Neural crest cell (in vitro differentiated cells): ENCODE measurements around the gene H3-3A. TPM values are rescaled to one million over a fixed set of nuclear protein-coding genes. Genes with fewer than 3 reads are reported as not detected.

Experiments used
- DNase-seq: peaks from one replicate; pipeline ENCODE4 v3.0.0; 2021; ENCODE audit warnings: low read depth, mixed read lengths, low spot score
- H3K27ac Mint-ChIP-seq: one replicate; pipeline ENCODE4 v1.8.0; 2021; ENCODE audit warnings: mild to moderate bottlenecking, mixed read lengths; ENCODE audit not compliant: unreplicated experiment
- H3K27me3 Mint-ChIP-seq: 2 replicates; pipeline ENCODE4 v1.8.0; 2021; ENCODE audit warnings: low read depth, mild to moderate bottlenecking, mixed read lengths
- H3K36me3 Mint-ChIP-seq: 2 replicates; pipeline ENCODE4 v1.8.0; 2021; ENCODE audit warnings: low read depth, mild to moderate bottlenecking, mixed read lengths
- H3K4me1 Mint-ChIP-seq: 2 replicates; pipeline ENCODE4 v1.8.0; 2021; ENCODE audit warnings: mixed read lengths
- H3K4me3 Mint-ChIP-seq: one replicate; pipeline ENCODE4 v1.8.0; 2021; ENCODE audit warnings: mild to moderate bottlenecking, mixed read lengths
- H3K9me3 Mint-ChIP-seq: 2 replicates; pipeline ENCODE4 v1.8.0; 2021; ENCODE audit warnings: mixed read lengths
- CTCF ChIP-seq: fragments of 200-600 bp; sonication (generic); conservative IDR thresholded peaks from 2 replicates; pipeline ENCODE4 v1.5.0; 2021; ENCODE audit warnings: antibody characterized with exemption, mild to moderate bottlenecking
- total RNA-seq: library from RNA; stranded (reverse); gene quantifications from 2 replicates; pipeline ENCODE4 v1.2.1, GENCODE V29; 2021

The H3-3A gene
- total RNA-seq, 1 donor from 2014 or later = 991 TPM

GRCh38 chr1:226044514-226045101 is 17.9 kb upstream of the H3-3A start:
- H3K4me3 Mint-ChIP-seq = no peak overlapping the region
- peaks cover 10% of the 10 kb centered on the region for H3K27me3 Mint-ChIP-seq
- H3K27ac Mint-ChIP-seq = no peak overlapping the region
- DNase-seq = no peak
- no peak for TF ChIP-seq CTCF
- H3K9me3 Mint-ChIP-seq = no peaks in the 10 kb centered on the region
- no peaks in the 10 kb centered on the region for H3K36me3 Mint-ChIP-seq
- peaks cover 4% of the 10 kb centered on the region for H3K4me1 Mint-ChIP-seq

- H3K9me3 Mint-ChIP-seq = no peaks in the 10 kb centered on the region
- TF ChIP-seq CTCF = no peak
- no peak for DNase-seq
- H3K4me3 Mint-ChIP-seq = no peak overlapping the region
- H3K27ac Mint-ChIP-seq = no peak overlapping the region
- peaks cover 10% of the 10 kb centered on the region for H3K27me3 Mint-ChIP-seq
- peaks cover 4% of the 10 kb centered on the region for H3K4me1 Mint-ChIP-seq
- H3K36me3 Mint-ChIP-seq = no peaks in the 10 kb centered on the region
These were observed 16.3 kb upstream of the H3-3A start for GRCh38 chr1:226046240-226046639.

DNA sequence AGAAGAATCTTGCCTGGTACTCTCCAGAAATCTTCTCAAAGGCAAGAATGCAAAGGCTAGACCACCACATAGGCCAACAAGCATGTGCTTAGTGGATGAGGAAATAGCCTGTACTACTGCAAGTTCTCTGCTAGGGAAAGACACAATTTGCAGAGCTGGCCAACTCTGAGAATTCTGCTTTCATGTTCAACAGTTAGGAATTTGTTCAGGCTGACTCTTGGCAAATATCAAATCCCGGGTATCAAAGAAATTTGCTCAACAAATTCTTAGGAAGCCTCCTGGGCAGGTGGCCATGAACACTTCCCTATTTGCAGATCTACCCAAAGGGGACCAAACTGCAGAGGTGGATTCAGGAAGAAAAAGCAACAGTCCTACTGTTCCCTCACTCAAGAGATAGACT is 15.0 kb upstream of the H3-3A start:
- DNase-seq = no peak
- Mint-ChIP-seq H3K27me3 (peaks cover 7% of the 10 kb centered on the region), H3K4me1 (peaks cover 4% of the 10 kb centered on the region), H3K9me3 (no peaks in the 10 kb centered on the region), H3K4me3 (no peak overlapping the region), H3K27ac (no peak overlapping the region), H3K36me3 (no peaks in the 10 kb centered on the region)
- TF ChIP-seq CTCF = no peak

- no peaks in the 10 kb centered on the region for H3K36me3 Mint-ChIP-seq
- no peak overlapping the region for H3K27ac Mint-ChIP-seq
- H3K4me3 Mint-ChIP-seq = no peak overlapping the region
- no peaks in the 10 kb centered on the region for H3K9me3 Mint-ChIP-seq
- no peak for TF ChIP-seq CTCF
- no peak for DNase-seq
- H3K27me3 Mint-ChIP-seq = peaks cover 7% of the 10 kb centered on the region
- H3K4me1 Mint-ChIP-seq = peaks cover 4% of the 10 kb centered on the region
These were observed 13.6 kb upstream of the H3-3A start for GRCh38 chr1:226048886-226049285.

GRCh38 chr1:226050133-226050532 is 12.4 kb upstream of the H3-3A start:
- Mint-ChIP-seq H3K9me3 (no peaks in the 10 kb centered on the region), H3K36me3 (no peaks in the 10 kb centered on the region), H3K27me3 (peaks cover 7% of the 10 kb centered on the region), H3K4me3 (no peak overlapping the region), H3K4me1 (no peaks in the 10 kb centered on the region), H3K27ac (no peak overlapping the region)
- TF ChIP-seq CTCF = no peak
- no peak for DNase-seq

DNA sequence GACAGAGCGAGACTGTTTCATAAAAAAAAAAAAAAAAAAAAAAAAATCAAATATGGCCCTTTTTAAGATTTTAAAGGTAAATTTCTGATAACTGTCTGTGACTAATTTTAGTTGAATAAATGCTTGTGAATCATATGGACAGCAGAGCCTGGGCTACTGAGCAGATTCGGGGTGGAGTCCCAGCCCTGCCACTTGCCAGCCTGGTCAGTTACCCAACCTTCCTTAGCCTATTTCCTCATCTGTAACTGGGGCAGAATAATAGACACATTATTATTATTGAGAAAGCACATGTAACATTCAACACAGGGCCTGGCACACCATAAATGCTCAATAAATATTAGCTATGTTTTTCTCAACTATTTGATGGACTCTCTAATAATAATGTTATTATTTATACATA is 11.2 kb upstream of the H3-3A start:
- no peaks in the 10 kb centered on the region for H3K9me3 Mint-ChIP-seq
- H3K27me3 Mint-ChIP-seq = peaks cover 3% of the 10 kb centered on the region
- no peak for TF ChIP-seq CTCF
- no peak overlapping the region for H3K27ac Mint-ChIP-seq
- H3K36me3 Mint-ChIP-seq = no peaks in the 10 kb centered on the region
- no peak overlapping the region for H3K4me3 Mint-ChIP-seq
- no peak for DNase-seq
- no peaks in the 10 kb centered on the region for H3K4me1 Mint-ChIP-seq
